NCI-H146 (cell line): ENCODE data around the gene ASRGL1.

ENCODE experiments used
- DNase-seq: peaks from one replicate; lab custom pipeline; 2025; lab: John Stamatoyannopoulos, UW

The ASRGL1 gene

GRCh38 chr11:62393061-62393611 is 55.9 kb downstream of the ASRGL1 start:
- DNase-seq = peak; percentile 35

- no peak for DNase-seq
Observed at GRCh38 chr11:62393735-62394134, 56.5 kb downstream of the ASRGL1 start.

GRCh38 chr11:62394825-62395538 is 57.7 kb downstream of the ASRGL1 start:
- peak; percentile 61 for DNase-seq

- DNase-seq = no peak
Observed at GRCh38 chr11:62395885-62396551, 58.8 kb downstream of the ASRGL1 start.

GRCh38 chr11:62398011-62398994 is 61.1 kb downstream of the ASRGL1 start:
- no peak for DNase-seq

GRCh38 chr11:62399172-62399877 is 62.1 kb downstream of the ASRGL1 start:
- DNase-seq = no peak

GRCh38 chr11:62399878-62400266 is 62.6 kb downstream of the ASRGL1 start:
- DNase-seq = no peak

GRCh38 chr11:62400281-62400680 is 63.0 kb downstream of the ASRGL1 start:
- DNase-seq = no peak

- no peak for DNase-seq
Observed at GRCh38 chr11:62400760-62401159, 63.5 kb downstream of the ASRGL1 start.

- DNase-seq = no peak
Observed at GRCh38 chr11:62401356-62401755, 64.1 kb downstream of the ASRGL1 start.

- no peak for DNase-seq
Observed at GRCh38 chr11:62401811-62402210, 64.6 kb downstream of the ASRGL1 start.

GRCh38 chr11:62402226-62402959 is 65.1 kb downstream of the ASRGL1 start:
- DNase-seq = no peak

- no peak for DNase-seq
Observed at GRCh38 chr11:62402960-62403730, 65.9 kb downstream of the ASRGL1 start.

- no peak for DNase-seq
Observed at GRCh38 chr11:62404435-62404834, 67.2 kb downstream of the ASRGL1 start.

- DNase-seq = no peak
Observed at GRCh38 chr11:62404901-62405300, 67.7 kb downstream of the ASRGL1 start.

- no peak for DNase-seq
Observed at GRCh38 chr11:62406034-62406433, 68.8 kb downstream of the ASRGL1 start.

- DNase-seq = no peak
Observed at GRCh38 chr11:62409831-62410230, 72.6 kb downstream of the ASRGL1 start.

- DNase-seq = no peak
Observed at GRCh38 chr11:62410972-62411371, 73.7 kb downstream of the ASRGL1 start.

- DNase-seq = no peak
Observed at GRCh38 chr11:62411524-62411923, 74.3 kb downstream of the ASRGL1 start.

GRCh38 chr11:62413060-62413696 is 75.9 kb downstream of the ASRGL1 start:
- peak; percentile 23 for DNase-seq
